ENCODE results near the gene FAM83G. TPM values are rescaled to one million over a fixed set of nuclear protein-coding genes. Genes with fewer than 3 reads are reported as not detected.
"Not testable (repeated sequence)": the region's sequence is repeated elsewhere in the genome, so short reads cannot be mapped to it uniquely, and the experiment has no call there.

Gene FAM83G
- total RNA-seq, 2 donors from 2014 or later = 14.0 to 50.9 TPM

DNA sequence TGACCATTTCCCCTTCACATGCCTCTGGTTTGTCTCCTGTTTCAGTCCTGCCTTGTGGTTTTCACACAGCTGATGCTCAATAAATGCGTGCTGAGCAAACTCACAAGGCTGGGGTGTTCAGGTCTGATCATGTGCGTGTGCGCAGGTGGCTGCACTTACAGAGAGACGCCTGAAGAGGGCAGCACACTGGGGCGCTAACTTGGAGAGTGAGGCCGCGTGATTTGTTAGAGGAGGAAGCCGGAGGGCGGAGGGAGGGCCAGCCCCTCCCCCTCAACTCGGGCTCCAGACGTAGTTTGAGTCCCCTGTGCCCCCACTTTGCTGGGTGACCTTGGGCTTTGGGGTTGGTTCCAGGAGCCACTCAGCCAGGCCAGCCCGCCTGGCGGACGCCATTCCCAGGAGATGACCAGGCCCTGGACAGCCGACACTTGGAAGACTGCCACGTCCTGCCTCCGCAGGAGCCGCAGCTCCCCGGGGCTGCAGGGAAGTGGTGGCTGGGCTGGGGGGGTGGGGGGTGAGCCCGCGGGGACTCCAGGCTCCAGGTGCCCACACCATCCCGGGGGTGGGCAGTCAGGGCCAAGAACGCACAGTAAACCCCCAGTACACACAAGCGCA lies 27.9 kb upstream of the FAM83G start:
- H3K9me3 ChIP-seq; H3K4me3 ChIP-seq; H3K36me3 ChIP-seq; DNase-seq (ENCODE audit: low spot score); H3K4me1 ChIP-seq; H3K27me3 ChIP-seq: not testable (repeated sequence)
- H3K27ac ChIP-seq = peak overlapping the region in 1 of 2 donors; percentile 48

DNA sequence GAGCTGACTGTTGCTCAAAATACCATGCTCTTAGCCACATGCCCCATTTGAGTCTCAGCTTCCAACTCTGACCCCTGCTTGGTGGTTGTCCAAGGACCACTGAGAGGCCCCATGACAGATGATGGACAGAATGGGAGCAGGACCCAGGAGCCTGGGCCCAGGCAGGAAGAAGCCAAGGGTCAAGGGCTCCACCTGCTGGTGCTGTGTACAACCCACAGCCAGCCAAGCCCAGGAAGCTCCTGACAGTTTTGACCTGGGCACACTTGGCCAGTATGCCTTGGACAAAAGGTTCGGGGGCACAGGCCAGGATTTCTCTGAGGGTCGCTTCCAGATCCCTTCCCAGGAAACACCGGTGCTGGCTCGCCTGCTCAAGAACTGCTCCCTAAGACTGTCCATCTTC lies 27.2 kb upstream of the FAM83G start:
- H3K4me3 ChIP-seq; H3K4me1 ChIP-seq; DNase-seq (ENCODE audit: low spot score); H3K9me3 ChIP-seq; H3K27me3 ChIP-seq; H3K36me3 ChIP-seq: not testable (repeated sequence)
- TF ChIP-seq, protein P1, sequence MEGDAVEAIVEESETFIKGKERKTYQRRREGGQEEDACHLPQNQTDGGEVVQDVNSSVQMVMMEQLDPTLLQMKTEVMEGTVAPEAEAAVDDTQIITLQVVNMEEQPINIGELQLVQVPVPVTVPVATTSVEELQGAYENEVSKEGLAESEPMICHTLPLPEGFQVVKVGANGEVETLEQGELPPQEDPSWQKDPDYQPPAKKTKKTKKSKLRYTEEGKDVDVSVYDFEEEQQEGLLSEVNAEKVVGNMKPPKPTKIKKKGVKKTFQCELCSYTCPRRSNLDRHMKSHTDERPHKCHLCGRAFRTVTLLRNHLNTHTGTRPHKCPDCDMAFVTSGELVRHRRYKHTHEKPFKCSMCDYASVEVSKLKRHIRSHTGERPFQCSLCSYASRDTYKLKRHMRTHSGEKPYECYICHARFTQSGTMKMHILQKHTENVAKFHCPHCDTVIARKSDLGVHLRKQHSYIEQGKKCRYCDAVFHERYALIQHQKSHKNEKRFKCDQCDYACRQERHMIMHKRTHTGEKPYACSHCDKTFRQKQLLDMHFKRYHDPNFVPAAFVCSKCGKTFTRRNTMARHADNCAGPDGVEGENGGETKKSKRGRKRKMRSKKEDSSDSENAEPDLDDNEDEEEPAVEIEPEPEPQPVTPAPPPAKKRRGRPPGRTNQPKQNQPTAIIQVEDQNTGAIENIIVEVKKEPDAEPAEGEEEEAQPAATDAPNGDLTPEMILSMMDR (IDR thresholded peaks at IDR 0.05) = peak in 1 of 2 donors; percentile 53
- H3K27ac ChIP-seq = peak overlapping the region; percentile 39 to 48

DNA sequence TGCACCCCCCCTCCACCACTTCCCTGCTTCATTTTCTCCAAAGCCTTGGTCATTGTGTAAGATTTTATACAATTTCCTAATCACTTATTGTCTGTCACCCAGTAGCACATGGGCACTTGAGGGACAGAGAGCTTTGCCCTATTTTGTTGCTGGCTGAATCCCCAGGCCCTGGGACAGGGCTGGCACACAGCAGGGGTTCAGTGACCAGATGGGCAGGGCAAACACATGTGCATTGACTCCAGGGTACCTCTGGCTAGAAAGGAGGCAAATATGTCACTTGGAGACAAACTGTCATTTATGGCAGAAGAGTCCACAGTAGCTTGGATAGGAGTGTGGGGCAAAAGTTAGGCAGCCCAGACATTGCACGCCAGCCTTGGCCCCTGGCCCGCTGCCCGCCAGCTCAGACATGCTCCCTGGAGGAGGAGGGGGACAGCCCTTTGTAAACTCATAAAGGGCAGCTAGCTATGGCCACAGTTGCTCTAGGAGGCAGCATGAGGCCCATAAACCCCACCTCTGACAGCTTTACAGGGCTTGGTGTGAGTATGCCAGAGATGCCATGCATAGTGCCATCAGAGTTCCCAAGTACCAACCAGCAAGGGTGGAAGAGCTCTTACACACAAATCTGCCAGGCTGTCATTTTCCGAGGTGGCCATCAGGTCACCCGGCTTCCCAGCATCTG lies 26.3 kb upstream of the FAM83G start:
- H3K36me3 ChIP-seq; H3K4me3 ChIP-seq; H3K4me1 ChIP-seq; H3K27me3 ChIP-seq; H3K27ac ChIP-seq; H3K9me3 ChIP-seq; DNase-seq (ENCODE audit: low spot score): not testable (repeated sequence)

DNA sequence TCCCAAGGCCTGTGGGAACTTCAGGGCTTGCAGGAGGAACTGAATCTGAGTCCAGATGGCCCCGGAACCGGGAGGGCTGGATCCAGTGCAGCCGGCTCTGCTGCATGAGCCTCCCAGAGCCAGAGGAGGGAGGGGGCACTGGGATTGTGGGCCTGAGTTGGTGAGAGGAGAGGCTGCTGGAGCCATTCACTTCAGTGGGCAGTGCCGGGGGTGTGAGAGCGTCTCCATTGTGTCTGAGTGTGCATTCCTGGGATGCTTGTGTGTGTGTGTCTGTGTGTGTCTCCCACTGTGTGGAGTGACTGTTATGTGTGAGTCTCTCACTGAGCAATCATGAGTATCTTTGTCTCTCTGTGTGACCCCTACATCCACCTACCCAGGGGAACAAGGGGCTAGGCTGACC lies 25.2 kb upstream of the FAM83G start:
- not testable (repeated sequence) for H3K27ac ChIP-seq; H3K9me3 ChIP-seq; H3K36me3 ChIP-seq; H3K4me1 ChIP-seq; DNase-seq (ENCODE audit: low spot score); H3K4me3 ChIP-seq; H3K27me3 ChIP-seq

DNA sequence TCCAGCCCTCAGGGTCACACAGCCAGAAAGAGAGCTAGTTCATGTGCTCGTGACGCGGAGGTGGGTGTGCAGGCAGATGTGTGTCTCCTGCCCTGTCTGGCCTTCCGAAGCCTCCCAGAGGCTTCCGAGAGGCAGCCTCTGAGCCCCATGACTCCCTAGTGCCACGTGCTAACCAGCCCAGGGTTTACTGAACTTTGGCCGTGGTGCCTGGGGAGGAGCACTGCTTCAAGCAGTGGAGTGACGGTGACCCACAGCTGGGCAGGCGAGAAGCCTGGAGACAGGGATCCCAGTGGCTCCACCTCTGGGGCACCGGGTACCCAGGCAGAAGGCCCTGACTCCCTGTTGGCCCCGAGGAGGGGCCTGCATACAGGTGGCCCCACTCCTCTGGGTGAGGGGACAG lies 24.1 kb upstream of the FAM83G start:
- H3K4me3 ChIP-seq, H3K9me3 ChIP-seq, H3K27ac ChIP-seq: not testable (repeated sequence)

DNA sequence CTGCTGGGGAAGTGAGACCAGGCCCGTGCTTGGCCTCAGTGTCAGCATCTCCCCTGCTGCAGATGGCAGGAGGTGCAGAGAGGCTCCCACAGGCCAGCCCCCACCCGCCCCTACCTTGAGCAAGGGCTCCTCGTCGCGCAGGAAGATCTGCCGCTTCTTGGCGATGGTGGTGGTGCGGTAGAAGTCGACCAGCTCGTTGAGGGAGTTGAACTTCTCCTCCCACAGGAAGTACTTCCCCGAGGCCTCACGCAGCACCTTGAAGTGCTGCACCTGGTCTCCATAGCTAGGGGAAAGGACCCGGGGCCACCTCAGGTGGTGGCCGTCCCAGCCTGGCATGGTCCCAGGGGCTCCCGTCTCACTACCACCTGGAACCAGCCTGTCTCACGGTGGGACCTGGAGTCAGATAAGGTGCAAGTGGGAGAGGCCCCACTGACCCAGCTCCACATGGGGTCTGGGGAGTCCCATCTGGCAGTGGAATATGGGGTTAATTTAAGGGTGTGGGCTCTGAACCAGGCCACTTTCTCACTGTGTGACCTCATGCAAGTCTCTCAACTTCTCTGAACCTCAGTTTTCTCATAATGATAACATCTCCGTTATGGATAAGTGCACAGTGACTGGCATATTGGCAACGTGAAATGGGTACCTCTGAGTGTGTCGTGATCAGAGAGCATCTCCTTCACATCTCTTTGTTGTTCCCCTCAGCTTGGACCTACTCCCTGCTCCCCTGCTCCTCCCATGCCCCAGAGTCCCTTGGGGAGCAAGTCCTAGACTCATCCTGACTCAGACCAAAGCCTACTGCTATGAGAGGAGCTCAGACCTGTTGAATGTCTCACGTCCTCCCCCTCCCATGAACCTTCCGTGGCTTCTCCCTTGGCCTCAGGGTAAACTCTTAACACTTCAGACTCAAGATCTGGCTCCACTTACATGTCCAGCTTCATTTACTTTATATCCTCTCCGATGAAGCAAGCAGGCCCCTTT lies 19.8 kb upstream of the FAM83G start:
- no peaks in the 10 kb centered on the region for H3K27me3 ChIP-seq
- no peak overlapping the region for H3K4me3 ChIP-seq
- H3K36me3 ChIP-seq = no peaks in the 10 kb centered on the region
- TF ChIP-seq, protein P1 (IDR thresholded peaks at IDR 0.05) = no peak
- H3K27ac ChIP-seq = no peak overlapping the region
- H3K4me1 ChIP-seq = no peaks in the 10 kb centered on the region
- no peak for DNase-seq (ENCODE audit: low spot score)
- no peaks in the 10 kb centered on the region for H3K9me3 ChIP-seq

More for the DNA sequence above, 24.1 kb upstream of the FAM83G start:
- not testable (repeated sequence) for H3K36me3 ChIP-seq; DNase-seq (ENCODE audit: low spot score); H3K27me3 ChIP-seq; H3K4me1 ChIP-seq

DNA sequence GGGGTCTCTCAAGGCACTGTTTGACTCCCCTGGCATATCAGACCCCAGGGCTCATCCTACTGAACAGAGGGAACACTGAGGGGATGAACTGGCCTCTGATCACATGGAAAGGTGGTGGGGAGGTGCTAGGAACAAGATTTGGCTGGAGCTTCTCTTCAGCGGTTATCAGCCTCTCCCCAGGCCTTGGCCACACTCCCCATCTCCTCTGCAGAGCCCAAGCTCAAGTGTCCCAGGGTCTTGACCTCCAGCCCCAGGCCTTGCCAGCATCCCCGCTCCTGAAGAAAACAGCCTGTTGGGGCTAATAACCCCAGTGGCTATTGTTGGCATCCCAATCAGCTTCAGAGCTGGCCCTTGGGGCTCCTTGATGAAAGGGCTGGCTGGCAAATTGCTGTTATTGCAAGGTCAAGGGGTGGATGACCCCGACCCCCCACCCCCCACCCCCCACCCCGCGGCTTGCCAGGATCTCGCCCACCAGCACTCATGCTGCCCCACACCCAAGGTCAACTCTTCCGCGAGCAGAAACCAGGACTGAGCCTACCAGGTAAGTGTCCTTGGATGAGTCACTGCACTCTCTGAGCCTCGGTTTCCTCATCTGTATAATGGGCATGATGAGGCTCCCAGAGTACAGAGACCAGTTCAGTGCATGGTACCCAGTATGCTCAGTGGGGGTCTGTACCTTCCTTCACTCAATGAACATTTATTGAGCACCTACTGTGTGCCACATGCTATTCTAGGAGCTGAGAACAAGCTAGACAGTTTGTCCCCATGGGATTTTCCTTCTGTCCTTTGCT lies 18.8 kb upstream of the FAM83G start:
- no peaks in the 10 kb centered on the region for H3K9me3 ChIP-seq
- no peaks in the 10 kb centered on the region for H3K4me1 ChIP-seq
- no peak overlapping the region for H3K27ac ChIP-seq
- H3K4me3 ChIP-seq = no peak overlapping the region
- no peak for DNase-seq (ENCODE audit: low spot score)
- H3K36me3 ChIP-seq = no peaks in the 10 kb centered on the region
- TF ChIP-seq, protein P1 (IDR thresholded peaks at IDR 0.05) = no peak
- no peaks in the 10 kb centered on the region for H3K27me3 ChIP-seq

Measured in right atrium auricular region (tissue), 2 donors.